ENCODE data around the gene DTD1.

DNA sequence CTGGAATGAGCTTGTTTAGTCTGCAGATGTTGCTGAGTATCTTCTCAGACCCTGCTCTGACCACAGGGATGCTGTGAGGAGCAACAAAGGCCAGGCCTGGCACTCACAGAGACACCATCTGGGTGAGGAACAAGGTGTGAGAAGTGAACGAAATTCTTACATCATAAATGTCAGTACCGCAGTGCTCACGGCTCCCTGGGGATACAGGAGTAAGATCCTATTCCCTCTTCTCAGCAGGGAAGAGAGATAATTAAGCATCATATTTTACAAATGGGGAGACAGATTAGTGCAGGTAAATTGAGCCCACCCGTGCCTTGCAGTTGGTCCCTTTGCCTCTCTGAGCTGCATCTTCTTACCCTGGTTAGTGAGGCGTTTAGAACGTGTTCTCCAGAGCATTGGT, 106.2 kb downstream of the DTD1 start:
- TF ChIP-seq, protein P1, sequence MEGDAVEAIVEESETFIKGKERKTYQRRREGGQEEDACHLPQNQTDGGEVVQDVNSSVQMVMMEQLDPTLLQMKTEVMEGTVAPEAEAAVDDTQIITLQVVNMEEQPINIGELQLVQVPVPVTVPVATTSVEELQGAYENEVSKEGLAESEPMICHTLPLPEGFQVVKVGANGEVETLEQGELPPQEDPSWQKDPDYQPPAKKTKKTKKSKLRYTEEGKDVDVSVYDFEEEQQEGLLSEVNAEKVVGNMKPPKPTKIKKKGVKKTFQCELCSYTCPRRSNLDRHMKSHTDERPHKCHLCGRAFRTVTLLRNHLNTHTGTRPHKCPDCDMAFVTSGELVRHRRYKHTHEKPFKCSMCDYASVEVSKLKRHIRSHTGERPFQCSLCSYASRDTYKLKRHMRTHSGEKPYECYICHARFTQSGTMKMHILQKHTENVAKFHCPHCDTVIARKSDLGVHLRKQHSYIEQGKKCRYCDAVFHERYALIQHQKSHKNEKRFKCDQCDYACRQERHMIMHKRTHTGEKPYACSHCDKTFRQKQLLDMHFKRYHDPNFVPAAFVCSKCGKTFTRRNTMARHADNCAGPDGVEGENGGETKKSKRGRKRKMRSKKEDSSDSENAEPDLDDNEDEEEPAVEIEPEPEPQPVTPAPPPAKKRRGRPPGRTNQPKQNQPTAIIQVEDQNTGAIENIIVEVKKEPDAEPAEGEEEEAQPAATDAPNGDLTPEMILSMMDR (IDR thresholded peaks at IDR 0.05) = no peak
- no peak for TF ChIP-seq EP300 (IDR thresholded peaks at IDR 0.05)

Measured in upper lobe of left lung (tissue), 4 donors.